Measurements from ENCODE around the gene AGPS.
"Not testable (repeated sequence)": the region's sequence is repeated elsewhere in the genome, so short reads cannot be mapped to it uniquely, and the experiment has no call there.

Gene AGPS

GRCh38 chr2:177385151-177385550 is 7.4 kb upstream of the AGPS start:
- no peak for DNase-seq (ENCODE audit: low read depth)

DNA sequence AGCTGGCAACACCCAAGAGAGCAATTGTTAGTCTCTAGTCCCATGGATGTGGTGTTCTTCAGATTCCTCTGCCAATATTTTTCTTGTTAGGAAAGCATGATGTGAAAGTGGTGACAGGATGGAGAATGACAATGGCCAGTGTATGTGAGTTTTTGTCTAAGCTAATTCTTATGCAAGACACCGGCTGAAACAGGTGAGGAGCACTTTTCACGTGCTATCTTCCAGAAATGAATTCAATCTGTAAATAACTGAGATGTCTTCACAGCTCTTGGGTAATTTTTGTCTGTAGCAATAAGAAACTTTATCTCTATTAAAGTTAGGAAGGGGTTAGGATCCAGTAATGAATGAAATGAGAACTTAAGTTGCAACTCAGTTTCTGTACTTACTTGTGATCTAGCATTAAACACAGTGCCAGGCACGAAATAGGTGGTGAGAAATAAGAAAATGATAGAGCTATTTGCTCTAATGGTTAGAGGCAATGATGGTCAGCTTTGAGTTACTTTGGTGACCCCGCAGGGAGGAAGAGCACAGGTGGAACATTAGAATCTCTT is 676 bp upstream of the AGPS start:
- DNase-seq (ENCODE audit: low read depth) = no peak

DNA sequence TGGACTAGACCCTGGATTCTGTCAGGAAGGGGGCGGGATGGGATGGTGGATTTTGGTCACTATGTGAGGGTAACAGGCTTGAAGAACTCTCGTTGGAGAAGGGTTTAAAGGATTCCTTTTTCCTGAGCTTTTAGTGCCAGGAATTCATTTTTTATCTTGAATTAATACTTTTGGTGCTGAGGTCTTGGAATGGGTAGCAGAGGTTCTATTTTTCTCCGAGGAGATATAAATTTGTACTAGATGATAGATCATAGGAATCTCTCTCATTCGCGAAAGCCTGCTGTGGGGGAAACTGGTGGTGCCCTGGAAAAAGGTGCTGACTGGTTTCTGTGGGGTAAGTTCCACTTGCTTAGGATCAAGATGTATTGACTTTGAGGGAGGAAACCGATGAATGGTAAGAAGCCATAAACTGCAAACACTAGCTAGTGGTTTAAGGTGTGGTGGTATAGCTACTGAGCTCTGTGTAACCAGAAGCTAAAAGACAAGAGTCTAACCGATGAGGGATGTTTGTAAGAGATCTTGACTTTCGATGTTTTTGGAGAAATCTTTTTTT is 706 bp downstream of the AGPS start:
- no peak for DNase-seq (ENCODE audit: low read depth)

GRCh38 chr2:177393824-177394593 is 1.4 kb downstream of the AGPS start:
- DNase-seq (ENCODE audit: low read depth) = no peak

DNA sequence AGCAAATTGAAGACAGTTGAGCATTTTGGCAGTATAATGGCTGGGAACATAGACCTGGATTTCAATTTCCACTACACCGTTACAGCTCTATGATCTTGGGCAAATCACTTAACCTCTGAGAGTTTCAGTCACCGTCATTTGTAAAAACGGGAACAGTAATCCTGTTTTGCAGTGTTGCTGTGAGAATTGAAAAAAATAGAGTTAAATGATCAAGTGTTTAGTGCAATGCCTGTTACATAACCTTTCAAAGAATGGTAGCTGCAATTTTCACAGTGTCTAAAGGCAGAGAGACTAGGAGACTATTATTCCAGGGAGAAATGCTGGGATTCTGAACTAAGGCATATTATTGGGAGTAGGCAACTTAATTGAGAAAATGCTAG is 2.0 kb downstream of the AGPS start:
- DNase-seq (ENCODE audit: low read depth) = no peak

DNA sequence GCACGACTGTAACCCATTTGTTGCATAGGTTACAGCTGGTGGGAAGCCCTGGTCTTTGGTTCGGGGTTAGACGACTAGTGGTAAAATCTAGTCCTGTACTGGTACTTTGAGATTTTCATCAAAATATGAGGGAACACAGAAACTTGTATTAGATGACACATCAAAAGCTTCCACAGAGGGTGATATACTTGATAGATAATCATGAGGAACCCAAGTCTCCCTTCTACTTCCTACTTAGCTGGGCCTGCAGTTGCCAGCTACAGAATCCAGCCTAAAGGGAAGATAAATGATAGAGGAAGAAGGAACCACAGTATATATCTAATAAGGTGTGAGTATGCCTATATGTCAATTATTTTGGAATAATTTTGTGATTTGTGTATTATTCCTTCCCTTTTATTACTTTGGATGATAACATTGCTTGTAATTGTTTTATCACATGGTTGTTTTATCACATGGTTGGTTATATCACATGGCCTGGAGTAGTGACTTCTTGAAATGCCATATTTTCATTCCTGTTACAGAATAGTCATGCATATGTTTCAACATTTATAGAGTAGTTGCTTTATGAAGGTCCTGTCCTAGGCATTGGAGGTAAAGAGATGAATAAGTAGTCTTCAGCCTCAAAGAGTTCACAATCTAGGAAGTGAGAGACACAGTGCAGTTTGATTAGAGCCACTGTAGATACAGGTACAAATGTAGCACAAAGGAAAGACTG is 2.9 kb downstream of the AGPS start:
- DNase-seq (ENCODE audit: low read depth) = no peak

- peak; percentile 44 for DNase-seq (ENCODE audit: low read depth)
These were observed 4.3 kb downstream of the AGPS start for GRCh38 chr2:177396703-177397460.

DNA sequence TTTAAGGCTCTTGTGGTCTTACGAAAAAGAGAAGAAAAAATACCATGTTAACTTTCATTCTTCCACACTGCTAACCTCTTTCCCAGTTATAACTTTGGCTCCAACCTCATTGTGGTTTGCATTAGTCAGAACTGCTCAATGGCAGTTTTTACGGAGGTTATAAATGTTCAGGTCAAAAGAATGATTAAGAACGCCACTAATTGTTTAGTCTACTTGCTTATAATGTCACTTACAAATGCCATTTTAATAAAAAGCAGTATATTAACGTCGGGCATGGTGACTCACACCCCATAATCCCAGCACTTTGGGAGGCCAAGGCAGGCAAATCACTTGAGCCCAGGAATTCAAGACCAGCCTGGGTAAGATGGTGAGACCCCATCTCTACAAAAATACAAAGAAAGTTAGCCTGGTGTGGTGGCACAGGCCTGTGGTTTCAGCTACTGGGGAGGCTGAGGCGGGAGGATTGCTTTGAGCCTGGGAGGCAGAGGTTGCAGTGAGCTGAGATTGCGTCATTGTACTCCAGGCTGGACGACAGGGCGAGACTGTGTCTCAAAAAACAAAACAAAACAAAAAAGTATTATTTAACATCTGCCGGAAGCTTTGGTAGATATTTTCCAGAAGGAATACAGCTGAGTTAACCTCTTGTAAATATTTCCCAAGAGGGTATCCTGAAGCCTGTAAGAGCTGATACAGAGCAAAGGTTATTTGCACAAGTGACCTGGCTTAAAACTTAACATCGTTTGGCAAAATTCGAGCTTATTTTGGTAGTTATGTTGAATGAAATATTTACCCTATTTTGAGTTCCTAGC is 5.1 kb downstream of the AGPS start:
- DNase-seq (ENCODE audit: low read depth) = peak; percentile 96

DNA sequence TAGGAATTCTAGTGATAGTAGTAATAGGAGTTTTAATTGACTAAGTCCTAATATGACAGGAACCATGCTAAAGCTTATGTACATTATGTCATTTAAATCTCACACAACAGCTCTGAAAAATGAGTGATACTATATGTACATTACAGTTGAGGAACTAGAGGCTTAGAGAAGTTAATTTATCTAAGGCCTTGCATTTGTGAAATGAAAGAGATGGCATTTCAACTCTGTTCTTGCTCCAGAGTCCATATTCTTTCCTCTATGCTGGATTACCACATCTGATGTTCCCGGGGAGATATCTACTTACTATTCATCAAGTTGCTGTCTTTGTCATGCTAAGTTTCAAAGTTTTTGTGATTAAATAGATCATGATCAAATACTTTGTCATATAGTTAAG is 5.7 kb downstream of the AGPS start:
- no peak for DNase-seq (ENCODE audit: low read depth)

- no peak for DNase-seq (ENCODE audit: low read depth)
These were observed 6.2 kb downstream of the AGPS start for GRCh38 chr2:177398791-177399190.

DNA sequence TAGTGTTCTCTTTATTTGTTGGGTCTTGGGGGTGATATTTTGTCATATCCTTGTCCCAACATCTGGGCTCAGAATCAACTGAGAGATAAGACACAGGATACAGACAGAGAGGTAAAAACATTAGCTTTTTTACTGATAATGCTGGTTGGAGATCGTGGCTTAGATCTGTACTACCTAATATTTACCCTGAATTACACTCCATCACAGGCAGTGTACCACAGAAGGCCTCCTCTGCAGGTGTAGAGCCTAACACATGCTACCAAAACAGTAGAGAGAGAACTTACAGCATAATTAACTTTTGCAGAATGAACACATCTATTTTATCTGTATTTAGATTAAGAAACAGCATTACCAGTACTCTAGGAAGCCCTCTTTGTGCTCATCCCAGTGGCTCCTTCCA is 6.8 kb downstream of the AGPS start:
- DNase-seq (ENCODE audit: low read depth) = no peak

DNA sequence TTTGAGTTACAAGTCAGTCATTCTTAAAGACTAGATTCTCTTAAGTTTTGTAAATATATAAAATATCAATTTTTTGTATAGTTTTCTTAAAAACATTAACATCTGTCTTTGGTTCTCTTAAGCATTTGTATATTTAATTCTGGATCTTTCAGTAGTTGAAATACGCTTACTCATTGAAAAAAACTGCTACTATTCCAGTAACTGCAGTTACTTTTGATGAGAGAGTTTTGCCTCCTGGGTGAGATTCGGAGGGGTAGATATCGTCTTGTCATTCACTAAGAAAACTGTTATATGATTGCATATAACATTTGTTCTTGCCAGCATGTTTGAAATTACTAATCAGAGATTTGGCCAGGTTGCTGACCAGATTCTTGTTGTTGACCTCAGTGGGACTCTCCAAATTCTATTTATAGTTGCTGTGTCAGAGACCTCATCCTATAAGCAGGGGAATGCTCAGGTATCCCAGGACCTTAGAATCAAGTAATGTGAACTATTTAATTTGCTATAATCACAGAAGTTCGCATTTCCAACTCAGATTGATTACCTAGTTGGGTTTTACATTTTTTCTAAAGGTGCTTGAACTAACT is 7.9 kb downstream of the AGPS start:
- DNase-seq (ENCODE audit: low read depth) = no peak

DNA sequence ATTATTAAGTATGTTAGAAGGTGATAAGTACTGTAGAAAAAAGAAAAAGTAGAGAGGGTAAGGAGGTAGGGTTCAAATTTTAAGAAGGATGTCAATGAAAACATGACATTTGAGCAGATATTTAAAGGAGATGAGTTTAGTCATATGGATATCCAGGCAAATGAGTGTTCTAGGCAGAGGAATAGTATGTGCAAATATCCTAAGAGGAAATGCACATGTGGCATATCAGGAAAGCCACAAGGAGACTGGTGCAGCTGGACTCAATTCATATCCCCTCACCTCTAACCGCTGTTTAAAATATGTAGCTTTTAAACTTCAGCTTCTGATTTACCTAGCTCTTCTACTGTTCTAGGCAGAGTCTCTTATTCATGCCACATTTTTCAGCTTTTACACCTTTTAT is 9.5 kb downstream of the AGPS start:
- DNase-seq (ENCODE audit: low read depth) = no peak

- DNase-seq (ENCODE audit: low read depth) = no peak
These were observed 11.3 kb downstream of the AGPS start for GRCh38 chr2:177403838-177404237.

DNA sequence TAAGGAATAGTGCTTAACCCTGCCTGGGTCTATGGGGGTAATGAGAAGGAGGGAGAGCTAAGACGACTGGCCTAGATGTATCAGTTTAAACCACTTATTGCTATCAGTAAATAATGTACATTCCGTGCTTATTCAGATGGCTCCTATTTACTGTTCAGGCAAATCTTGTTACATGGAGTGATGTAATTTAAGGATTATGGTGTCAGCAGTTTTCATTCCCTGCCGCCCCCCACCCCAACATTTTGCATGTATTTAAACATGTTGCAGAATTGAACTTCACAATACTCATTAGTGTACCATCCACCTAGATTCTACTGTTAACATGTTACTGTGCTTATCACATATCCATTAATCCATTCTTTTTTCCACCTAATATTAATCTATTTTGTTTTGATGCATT is 11.7 kb downstream of the AGPS start:
- no peak for DNase-seq (ENCODE audit: low read depth)

DNA sequence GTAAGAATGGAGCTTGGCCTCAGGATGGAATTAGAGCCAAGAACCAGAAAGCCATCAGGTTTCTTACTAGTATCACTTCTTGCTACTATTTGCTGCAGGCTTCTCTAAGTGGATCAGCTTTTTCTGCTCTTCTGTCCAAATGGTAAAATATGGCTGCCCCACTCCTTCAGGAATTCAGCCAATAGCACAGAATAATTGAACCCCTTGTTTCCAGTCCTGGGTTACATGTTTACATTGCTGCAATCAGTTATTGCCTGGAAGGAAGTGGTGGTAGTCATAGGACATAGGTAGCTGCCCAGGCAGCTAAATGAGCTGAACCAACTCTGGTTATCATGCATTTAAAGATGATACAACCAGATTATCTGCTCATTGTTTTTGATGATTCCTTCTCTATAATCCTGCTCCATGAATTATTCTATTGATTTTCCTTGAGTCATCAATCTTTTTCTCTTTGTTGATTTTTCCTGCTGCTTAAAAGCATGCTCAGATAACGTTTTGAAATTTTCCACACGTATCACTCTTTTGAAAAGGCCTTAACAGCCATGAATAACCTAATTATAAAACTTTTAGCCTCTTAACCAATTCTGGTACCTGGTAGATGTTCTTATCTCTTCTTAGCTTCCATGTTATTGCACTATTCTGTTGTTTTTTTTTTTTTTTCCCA is 12.6 kb downstream of the AGPS start:
- DNase-seq (ENCODE audit: low read depth) = no peak

GRCh38 chr2:177406182-177406581 is 13.6 kb downstream of the AGPS start:
- no peak for DNase-seq (ENCODE audit: low read depth)

- DNase-seq (ENCODE audit: low read depth) = no peak
These were observed 14.5 kb downstream of the AGPS start for GRCh38 chr2:177407031-177407430.

GRCh38 chr2:177410629-177411028 is 18.1 kb downstream of the AGPS start:
- not testable (repeated sequence) for DNase-seq (ENCODE audit: low read depth)

- no peak for DNase-seq (ENCODE audit: low read depth)
These were observed 21.1 kb downstream of the AGPS start for GRCh38 chr2:177413703-177414102.

- no peak for DNase-seq (ENCODE audit: low read depth)
These were observed 26.7 kb downstream of the AGPS start for GRCh38 chr2:177419274-177419673.
